H1 (cell line): ENCODE measurements around the gene PITPNC1. TPM values are rescaled to one million over a fixed set of nuclear protein-coding genes. Genes with fewer than 3 reads are reported as not detected.

Source experiments
- SP1 ChIP-seq: IDR thresholded peaks from 2 replicates; pipeline ENCODE4 v1.6.1; 2011; ENCODE audit warnings: low read depth, low read length
- TAF7 ChIP-seq: optimal IDR thresholded peaks from 2 replicates; pipeline ENCODE3; 2011; ENCODE audit warnings: low read depth, mild to moderate bottlenecking, inconsistent platforms, low read length, moderate library complexity, borderline replicate concordance
- polyA plus RNA-seq, 7 experiments: library from polyadenylated mRNA; depleted of rRNA in 3 of 7; stranded (reverse) in 5 of 7; unstranded in 2 of 7; fragments of >200 nt in 5 of 7; fragments of 200-250 nt in 2 of 7; gene quantifications; 1 replicate in 5 of 7; 2 replicates in 1 of 7; 4 replicates in 1 of 7; pipeline versions ENCODE4 v1.2.1 to v1.2.3, GENCODE V29; 2011 to 2013; ENCODE audit warnings: missing spikeins in 2 of 7, mixed read lengths in 2 of 7
- total RNA-seq: library from RNA; stranded (reverse); fragmentation: NEBNext Ultra II Directional; extraction: Animal tissue kit (Norgen Biotek cat#: 25700); gene quantifications from 2 replicates; pipeline ENCODE4 v1.2.1, GENCODE V29; 2021

PITPNC1 gene
- total and polyA plus RNA-seq, 2 of the 8 experiments (the other 6 are each of a cell fraction or from before 2014, with no cell fraction given): 17.6 to 54.7 TPM

DNA sequence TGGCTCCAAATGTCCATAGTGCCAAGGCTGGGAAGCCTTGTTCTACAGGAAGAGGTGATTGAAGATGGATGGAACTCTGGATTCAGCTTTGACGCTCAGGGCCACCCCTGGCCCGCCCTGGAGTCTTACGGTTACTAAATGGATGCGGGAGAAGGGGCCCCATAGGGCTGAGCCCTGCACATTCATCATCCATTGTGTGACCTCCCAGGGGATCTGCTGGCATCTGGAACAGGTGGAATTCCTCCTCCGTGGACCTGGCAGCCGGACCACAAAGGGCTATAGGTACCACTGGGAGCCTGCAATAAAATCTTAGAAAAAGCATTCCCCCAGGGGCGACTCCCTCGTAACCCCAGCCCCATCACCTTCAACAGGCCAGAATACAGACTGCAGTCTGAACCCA is 259.2 kb downstream of the PITPNC1 start (continued):
- TF ChIP-seq SP1 (no peak), TAF7 (no peak)
